Cerebellar nuclear complex (tissue), 1 donor: ENCODE measurements around the gene SPOUT1.

Source experiments
- DNase-seq, 2 experiments: peaks; one replicate each; lab custom pipeline; 2025; lab: John Stamatoyannopoulos, UW

SPOUT1 gene

GRCh38 chr9:128771745-128772519 lies 57.7 kb downstream of the SPOUT1 start, which contains the start of gene ZER1:
ZER1 (minus strand) TSS chr9:128771927; CDS start chr9:128755565, 16,362 bp downstream.
- peak in 1 of 2 experiments; percentile 64 for DNase-seq

- DNase-seq, result peak in 1 of 2 experiments; percentile 32
These were observed 58.4 kb downstream of the SPOUT1 start for GRCh38 chr9:128771094-128771721.

GRCh38 chr9:128770286-128771030 lies 59.1 kb downstream of the SPOUT1 start:
- DNase-seq, result no peak
